Stimulated activated CD4-positive, alpha-beta T cell treated with anti-CD3 and anti-CD28 coated beads, TNF-alpha, amount 100 ng/mL, for 4 hours (primary cell): ENCODE measurements around the gene TNRC18.
A peak's percentile ranks its signal among the peaks of the same experiment; 100 is the strongest.

ENCODE experiments used
- DNase-seq, 3 experiments: peaks; one replicate each; pipeline ENCODE4 v3.0.0-alpha.2; 2020; ENCODE audit warnings: low read depth in 3 of 3

Gene TNRC18

DNA sequence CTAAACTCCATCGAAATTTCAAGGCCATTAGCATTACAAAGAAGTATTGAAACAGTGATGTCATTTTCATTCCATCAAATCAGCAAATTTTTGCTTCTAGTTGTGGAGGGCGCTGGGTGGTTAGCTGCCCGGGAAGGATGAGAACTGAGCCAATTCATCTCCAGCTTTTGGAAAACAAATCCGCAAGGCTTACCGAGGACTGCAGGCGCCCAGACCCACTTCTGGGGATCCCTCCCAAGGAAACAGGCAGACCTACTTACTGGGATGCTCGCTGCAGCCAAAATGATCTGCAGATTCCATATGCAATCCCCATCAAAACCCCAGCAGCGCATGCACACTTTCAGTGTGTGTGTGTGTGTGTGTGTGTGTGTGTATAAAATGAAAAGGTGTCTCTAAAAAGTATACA, 19.2 kb downstream of the TNRC18 start:
- DNase-seq: no peak

DNA sequence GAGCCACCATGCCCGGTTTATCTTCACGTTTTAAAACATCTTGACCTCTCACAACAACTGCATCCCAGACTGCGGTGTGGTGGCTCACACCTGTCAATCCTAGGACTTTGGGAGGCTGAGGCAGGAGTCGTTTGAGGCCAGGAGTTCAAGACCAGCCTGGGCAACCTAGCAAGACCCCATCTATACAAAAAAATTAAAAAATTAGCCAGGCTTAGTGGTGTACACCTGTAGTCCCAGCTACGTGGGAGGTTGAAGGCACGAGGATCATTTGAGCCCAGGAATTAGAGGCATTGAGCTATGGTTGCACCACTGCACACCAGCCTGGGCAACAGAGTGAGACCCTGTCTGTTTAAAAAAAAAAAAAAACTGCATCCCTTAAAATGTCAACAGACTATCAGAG, 20.2 kb downstream of the TNRC18 start:
- no peak for DNase-seq

DNA sequence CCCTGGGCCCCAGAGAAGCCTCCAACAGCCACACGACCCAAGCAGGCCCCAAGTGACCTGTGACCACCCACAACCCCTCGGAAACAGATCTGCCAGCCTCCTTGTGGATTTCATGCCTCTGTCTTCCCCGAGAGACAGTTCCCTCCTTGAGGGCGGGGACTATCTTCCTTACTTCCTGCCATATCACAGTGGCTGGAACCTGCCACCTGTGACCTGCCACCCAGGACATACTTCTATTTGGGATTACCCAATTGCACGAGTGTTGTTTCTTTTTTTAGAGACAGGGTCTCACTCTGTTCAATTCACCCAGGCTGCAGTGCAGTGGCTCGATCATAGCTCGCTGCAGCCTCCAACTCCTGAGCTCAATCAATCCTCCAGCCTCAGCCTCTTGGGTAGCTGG, 25.9 kb downstream of the TNRC18 start:
- DNase-seq: no peak

DNA sequence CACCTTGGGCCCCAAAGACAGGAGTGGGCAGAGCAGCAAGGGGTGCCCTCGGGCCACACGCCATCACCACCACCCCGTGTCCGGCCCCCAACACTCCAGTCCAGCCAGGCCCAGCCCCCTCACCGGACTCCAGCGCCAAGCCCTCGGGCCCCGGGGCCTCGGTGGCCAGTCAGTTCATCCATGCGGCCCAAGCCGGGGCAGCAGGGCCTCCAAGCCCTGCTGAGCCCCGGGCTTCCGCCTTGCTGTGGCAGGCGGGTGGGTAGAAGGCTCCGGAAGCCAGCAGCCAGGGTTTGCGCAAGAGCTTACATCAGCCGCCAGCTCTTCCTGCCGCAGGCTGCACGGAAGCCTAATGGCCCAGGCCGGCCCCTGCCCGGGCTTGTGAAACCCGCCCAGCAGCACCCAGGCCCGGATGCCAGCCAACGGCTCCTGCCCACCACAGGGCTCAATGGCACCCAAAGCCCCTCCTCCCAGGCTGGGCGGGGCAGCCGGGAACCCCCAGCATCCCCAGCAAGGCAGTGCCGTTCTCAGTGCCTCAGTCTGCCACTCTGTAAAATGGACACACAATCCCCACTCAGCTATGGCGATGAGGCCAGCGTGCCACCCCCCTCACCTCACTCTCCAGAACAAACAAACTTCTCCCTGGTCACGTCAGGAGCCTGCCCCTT, 26.5 kb downstream of the TNRC18 start:
- DNase-seq: peak; percentile 65 to 80 (median 73)

DNA sequence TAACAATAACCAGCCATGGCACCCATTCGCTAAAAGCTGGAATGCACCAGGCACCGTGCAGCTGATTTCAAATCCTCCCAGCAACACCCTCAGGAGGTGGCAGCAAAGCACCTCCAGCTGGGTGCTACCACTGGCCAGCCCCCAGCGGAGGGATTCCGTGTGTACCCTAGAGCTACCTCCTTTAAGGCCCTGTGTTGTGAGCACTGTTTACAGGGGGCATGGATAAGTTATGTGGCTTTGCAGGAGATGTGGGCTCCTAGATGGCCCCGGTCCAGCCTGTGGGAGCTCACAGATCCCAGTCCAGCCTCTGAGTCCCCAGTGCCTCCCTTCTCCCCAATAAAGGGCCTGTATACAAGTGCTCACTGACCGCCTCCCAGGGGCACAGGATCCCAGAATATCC, 27.1 kb downstream of the TNRC18 start:
- DNase-seq: peak; percentile 21 to 38 (median 32)

DNA sequence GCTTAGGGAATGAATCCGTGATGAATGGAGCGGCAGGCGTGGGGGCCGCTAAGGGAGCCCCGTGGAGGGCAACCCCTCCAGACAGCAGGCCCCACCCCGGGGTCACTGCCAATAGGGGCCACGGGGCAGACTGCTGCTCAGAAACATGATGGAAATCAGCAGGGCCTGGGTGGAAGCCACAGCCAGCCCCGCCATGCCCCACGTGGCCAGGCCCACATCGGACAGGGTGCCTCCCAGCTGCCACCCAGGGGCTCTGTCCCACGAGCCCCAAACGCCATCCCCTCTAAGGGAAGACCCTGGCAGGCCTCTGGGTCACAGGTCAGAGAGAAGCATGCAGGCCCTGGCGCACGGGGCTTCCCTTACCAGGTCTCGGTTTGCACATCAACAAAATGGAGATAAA, 28.4 kb downstream of the TNRC18 start:
- DNase-seq: no peak

DNA sequence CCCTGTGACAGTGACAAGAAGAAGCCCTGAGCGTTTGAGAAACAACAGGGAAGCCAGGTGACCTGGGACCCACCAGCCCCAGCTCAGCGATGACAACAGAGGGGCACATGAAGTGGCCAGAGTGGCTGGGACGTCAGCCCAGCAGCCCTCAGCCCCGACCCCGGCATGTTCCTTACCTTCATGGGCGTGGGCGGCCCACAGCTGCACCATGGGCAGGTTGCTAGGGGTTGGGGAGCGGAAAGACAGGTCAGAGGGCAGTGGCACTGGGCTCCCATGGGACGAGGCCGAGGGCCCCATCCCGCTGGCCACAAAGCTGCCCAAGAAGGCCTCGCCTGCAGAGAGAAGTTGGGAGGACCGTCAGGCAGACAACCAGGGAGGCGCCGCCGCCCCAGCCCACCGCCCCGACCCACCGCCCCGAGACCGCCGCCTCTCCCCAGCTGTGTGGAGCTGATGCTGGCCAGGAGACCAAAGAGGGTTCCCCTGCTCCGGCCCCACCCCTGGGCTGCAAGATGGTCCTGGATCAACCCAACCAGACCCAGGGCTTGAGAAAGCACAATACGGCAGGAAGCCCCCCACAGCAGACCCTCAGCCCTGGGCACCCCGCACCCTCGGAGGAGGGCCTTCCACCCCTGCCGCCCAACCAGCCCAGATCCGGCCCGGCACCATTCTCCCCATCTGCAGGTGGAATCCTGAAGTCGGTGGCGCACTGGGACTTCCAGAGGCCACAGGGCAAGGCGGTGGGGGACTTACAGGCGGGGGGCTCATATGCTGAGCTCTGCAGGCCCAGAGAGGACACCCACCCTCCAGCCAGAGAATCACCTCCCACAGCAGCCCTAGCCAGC, 29.1 kb downstream of the TNRC18 start:
- no peak for DNase-seq

DNA sequence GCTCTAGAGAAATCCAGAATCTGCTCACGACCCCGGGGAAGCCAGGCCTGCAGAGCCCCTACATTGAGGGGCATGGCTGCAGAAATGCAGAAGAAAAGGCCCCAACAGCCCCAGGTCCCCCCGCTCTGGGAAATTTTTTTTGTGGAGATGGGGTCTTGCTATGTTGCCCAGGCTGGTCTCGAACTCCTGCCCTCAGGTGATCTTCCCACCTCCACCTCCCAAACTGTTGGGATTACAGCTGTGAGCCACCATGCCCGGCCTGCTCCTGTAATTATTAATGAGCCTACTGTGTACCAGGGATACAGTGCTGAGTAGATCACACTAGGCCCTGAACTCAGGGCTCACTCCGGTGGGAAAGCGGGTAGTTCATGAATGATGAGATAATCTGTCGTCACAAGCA, 29.9 kb downstream of the TNRC18 start:
- no peak for DNase-seq

DNA sequence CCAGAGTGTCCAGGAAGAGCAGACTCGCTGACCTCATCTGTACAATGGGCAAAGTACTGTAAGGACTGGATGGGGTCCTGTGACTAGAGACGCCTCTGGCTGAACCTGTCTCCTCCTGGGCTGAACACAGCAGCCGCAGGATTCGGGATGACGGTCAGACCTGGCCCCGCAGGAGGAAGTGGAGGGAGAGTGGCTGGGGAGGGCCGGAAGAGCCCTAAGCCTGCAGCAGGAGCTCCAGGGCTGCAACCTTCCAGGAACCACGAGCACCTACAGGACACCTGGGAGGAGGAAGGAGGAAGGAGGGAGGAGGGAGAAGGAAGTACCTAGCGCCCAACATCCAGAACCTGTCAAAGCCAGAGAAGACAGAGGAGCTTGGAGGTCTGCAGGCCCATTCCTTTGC, 30.3 kb downstream of the TNRC18 start:
- no peak for DNase-seq

DNA sequence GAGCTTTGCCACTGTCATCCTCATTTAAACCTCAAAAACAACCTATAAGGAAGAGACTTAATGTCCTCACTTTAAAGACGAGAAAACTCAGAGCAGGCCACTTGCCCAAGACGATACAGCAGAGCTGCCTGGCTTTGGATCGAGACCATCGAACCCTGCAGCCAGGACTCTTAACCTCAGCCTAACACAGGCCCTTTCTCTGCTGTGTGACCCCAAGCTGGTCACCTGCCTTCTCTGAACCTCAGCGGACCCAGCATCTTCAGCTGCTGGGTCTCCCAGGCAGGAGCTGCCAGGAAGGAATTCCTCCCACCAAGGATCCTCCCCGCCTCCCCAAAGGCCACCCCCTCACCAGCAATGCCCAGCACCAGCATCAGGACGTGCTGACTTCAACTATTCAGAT, 32.7 kb downstream of the TNRC18 start:
- no peak for DNase-seq

DNA sequence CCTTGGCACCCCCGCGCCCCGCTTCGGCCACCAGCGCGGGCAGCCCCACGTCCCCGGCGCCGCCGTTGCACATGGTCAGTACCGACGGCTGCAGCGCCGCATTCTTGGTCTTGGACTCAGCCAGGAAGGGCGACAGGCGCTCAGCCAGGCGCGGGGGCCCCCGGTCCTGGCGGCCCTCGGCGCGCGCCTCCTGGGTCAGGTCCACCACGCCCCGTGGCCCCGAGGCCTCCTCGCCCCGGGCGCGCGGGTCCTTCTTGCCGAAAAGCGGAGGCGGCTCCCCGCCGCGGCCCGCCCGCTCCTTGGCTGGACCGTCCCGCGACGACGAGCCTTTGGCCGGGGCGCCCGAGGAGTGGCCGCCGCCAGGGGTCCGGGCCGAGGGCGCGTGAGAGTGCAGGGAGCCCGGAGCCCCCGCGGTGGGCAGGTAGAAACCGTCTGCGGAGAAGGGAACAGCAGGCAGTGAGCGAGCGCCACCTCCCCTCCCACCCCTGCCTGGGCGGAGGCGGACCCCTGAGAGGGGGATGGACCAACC, 34.7 kb downstream of the TNRC18 start:
- DNase-seq: no peak

DNA sequence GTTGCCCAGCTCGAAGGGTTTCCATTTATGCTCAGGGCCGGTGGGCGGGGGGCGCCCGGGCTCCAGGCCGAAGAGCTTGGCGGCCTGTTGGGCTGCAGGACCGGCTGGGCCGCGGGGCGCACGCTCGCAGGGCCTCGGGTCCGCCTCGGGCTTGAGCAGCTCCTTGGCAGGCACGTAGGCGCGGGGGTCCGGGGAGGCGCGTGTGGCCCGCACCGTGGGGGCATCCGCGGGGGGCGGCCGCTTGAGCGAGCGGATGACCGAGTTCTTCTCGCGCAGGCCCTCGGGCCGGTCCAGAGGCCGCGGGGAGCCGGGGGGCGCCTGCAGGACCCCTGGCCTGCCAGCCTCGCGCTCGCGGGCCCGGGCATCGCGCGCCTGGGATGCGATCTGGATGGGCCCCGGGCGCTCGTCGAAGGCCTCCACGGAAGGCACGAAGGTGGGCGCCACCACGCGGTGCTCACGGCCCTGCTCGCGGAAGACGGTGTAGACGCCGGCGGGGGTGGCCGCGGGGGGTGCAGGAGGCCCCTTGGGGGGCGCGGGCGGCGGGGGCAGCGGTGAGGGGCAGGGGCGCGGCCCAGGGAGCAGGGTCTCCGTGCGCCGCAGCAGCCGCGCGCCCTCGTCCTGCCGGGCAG, 35.2 kb downstream of the TNRC18 start:
- DNase-seq: no peak

DNA sequence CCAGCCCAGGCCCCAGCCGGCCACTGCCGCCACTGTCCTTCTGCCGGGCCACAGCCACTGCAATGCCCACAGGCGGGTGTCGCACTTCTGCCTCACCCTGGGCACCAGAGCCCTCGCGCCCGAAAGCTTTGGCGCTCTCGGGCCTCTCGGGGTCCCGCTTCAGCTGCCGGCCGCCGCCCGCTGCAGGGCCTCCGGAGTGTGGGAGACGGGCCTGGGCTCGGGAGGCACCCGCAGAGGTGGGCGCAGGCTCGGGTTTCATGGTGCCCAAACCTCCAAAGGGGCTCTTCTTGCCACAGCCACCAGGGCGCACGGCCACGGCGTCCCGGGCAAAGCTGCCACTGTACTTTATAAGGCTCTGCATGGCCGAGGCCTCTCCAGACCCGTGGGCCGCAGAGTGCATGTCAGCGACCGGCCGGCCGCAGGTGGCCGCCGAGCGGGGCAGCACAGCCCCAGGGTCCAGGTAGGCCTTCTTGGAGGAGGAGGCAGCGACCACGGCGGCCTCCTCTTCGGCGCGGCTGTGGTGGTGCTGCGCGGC, 35.9 kb downstream of the TNRC18 start:
- DNase-seq: no peak

DNA sequence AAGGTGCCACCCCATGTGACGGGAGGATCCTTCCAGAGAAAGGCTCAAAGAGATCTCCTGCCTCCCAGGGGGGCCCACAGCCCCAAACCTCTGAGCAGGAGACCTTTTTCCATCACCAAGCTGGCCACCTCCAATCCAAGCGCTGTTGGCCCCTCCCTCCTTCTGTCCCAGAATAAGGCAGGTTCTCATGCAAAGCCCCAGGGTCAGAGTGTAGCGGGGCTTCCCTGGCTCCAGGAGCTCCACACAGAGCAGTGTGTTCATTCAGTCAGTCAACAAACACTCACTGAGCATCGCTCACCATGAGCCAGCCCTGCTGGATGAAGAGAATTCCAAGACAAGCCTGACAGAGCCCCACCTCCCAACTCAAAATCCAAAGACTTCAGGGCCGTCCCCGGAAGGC, 39.0 kb downstream of the TNRC18 start:
- DNase-seq: no peak

DNA sequence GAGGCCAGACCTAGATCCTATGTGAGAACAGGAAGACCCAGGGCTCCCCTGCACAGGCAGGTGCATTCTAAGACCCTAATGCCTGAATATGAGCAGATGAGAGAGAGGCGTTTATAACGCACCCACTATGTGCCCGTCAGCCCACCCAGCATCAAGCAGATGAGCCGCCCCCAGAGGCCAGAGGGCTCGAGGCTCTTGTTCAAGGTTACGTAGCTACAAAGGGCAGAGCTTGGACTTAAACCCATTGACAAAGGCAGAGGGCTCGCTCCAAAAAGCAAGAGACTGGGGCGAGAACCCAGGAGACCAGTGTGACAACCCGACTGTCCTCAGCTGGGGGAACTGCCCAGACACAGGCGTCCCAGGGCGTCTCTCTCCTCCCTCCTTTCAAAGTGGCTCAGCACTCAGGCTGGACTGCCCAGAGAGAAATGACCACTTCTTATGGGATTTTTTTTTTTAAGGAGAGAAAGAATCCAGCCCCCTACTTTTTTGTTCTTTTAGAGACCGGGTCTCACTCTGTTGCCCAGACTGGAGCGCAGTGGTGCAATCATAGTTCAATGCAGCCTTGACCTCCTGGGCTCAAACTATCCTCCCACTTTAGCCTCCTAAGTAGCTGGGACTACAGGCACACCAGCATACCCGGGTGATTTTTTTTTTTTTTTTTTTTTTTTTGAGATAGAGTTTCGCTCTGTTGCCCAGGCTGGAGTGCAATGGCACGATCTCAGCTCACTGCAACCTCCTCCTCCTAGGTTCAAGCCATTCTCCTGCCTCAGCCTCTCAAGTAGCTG, 40.1 kb downstream of the TNRC18 start:
- no peak for DNase-seq

DNA sequence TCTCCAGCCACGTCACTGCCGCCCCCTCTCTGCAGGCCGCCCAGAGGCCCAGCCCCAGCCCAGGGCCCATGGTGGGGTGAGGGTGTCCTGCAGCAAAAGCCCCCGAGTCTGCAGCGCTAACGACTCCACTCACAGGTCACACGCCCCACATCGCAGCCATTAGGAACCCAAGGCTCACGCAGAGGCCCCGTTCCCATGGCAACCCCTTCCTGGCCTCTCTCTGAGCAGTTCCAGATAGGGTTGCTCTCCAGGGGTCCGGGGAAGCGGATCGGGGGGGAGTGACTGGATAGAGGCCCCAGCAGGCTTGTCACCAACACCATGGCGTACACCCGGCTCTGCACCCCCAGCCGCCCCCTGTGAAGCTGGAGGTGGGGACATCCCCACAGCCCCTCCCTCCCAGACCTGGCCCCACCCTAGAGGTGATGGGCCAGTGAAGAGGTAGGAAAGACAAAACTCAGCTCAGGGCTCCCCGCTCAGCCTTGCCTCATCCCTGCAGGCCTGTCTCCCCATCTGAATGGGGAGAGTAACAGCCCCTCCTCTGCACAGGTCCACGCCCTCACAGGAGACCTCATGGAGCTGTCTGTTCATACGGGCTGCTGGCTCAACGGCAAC, 41.2 kb downstream of the TNRC18 start:
- DNase-seq: no peak

DNA sequence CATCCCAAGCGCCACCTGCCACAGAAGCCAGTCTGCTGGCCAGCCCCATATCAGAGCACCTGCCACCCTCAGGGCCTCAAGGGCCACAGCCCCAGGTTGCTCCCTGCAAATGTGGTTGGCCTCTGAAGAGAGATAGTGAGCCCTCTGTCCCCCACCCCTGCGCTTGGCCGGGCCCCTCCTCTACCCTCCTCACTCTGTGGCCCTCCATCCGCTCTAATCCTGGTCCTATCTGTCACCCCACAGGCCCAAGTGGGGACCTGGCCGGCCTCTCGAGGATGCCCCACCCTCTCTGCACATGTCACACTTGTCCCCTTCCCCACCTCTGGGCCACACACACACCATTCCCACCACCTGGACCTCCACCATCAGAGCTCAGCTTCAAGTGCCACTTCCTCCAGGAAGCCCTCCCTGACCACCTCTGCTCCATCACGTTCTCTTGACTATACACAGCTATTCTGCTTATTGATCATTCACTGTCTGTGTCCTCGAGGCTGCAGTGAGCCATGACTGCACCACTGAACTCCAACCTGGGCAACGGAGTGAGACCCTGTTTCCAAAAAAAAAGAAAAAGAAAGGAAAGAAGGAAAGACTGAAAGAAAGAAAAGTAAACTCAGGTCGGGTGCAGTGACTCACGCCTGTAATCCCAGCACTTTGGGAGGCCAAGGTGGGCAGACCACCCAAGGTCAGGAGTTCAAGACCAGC, 42.4 kb downstream of the TNRC18 start:
- DNase-seq: no peak

DNA sequence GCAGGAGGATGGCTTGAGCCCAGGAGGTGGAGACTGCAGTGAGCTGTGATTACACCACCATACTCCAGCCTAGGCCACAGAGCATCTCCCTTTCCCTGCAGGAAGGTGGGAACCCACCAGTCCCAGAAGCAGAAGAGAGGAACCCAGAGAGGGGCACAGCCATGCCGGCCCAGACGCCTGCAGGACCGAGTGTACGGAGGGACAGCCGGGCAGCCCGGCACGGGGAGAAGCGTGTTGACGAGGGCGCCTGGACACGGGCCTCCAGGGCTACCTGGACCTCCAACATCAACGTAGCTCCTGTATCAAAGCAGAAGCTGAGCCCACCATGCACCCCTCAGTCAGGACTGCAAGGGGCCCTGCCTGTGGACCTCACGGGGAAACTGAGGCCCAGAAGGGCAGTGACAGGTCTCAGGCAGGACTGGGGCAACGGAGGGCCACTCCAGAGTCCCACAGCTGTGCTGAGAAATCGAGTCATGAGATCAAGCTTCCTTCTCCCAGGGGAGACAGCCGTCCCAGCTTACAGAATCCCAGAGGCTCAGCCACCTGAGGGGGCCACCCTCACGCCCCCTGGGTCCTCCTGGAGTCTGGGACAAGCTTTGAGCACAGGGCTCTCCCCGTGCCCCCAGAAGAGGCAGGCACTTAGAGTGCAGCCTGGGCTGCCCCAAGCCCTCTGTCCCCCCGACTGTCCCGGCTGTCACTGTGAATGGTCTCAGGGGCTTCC, 43.1 kb downstream of the TNRC18 start:
- DNase-seq: no peak

DNA sequence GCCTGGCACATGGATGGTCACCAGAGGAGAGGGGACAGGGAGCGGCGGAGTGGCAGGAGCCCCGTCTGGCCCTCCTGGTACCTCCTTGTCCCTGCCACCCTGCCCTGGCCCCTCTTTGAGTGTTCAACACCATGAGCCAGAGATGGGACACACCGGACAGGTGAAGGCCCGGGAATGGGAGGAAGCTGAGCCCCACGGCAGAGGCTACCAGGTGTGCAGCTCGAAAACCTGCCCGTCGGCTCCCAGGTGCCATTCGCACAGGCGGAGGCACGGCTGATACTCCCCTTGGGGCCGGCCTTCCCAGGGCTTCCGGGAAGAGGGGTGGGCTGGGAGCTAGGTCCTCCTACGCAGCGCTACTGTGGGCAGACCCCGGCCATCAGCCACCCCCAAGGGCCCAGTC, 44.1 kb downstream of the TNRC18 start:
- no peak for DNase-seq

DNA sequence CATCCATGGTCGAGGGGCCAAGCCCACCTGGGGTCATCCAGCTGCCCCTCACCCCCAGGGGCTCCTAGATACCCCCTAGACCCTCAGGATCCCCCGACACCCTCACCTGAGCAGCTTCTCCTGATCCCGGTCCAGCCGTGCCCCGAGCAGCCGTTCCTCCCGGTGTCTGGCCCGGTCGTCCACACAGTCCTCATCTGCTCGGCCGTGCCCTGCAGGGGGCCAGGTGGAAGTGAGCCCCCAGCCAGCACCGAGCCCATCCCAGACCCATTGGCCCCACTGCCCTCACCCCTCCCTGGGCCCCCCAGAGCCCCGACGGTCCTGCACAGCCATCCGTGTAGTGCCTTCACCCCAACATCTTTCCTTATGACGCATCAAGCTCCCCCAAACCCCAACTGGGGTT, 45.8 kb downstream of the TNRC18 start:
- DNase-seq: no peak
